ENCODE results near the gene PFDN4.

PFDN4 gene, protein sequence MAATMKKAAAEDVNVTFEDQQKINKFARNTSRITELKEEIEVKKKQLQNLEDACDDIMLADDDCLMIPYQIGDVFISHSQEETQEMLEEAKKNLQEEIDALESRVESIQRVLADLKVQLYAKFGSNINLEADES

DNA sequence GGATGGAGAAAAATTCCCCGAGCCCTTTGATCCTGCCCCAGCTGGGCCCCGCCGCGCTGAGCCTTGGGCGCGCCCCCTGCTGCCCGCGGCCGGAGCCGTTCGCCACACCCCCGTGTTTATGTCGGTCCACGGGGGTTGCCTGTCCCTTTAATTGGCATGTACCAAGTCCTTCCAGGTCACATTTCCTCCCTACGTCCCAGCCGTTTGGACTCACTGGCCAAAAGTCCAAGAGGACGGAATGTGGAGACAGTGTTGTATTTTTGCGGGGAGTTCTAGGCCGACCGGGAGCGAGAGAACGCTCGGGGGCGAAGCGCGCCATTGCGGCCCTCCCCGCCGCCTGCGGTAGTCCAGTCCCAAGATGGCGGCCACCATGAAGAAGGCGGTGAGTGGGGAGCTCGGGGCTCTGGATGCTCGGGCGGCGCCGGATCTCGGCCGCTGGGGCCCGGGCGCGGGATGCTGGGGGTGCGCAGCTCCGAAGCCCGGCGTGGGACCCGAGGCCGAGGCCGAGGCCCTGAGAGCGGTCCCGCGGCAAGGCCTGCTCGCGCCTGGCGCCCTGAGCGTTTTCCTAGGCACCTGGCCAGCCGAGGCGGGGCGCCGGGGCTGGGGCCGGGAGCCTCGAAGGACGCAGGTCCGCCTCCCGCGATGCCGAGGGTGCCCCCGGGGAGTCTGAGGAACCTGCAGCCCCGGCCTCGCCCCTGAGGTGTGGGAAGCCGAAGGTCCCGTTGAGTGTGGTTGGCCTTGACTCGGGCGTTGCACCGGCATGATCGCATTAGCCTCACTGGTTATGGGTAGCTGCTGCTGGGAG lies at the start of gene PFDN4:
PFDN4 (plus strand) TSS at position 345 of the 805 bp plus-strand sequence; CDS start at position 359, 14 bp downstream.
- DNase-seq (ENCODE audit: low read depth, low spot score), result peak; percentile 59

DNA sequence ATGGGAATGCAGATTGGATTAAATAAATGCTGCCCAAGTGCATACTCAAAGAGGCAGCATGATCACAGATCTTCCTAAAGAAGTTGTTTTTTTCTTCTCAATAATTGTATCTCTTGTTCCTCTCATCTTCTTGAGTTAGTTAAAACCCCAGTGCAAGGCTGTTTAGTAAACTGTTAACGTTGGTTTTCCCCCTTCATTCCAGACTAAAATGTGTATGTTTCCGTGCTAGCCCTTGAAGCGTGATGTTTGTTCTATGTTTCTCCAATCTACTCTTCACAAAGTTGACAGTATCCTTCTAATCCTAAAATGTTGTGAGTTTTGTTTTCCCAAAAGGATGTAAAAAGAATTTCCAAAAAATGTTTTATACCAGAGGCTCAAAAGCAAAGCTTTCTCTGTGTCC lies 49.7 kb upstream of the PFDN4 start:
- no peak for DNase-seq (ENCODE audit: low read depth, low spot score)

DNA sequence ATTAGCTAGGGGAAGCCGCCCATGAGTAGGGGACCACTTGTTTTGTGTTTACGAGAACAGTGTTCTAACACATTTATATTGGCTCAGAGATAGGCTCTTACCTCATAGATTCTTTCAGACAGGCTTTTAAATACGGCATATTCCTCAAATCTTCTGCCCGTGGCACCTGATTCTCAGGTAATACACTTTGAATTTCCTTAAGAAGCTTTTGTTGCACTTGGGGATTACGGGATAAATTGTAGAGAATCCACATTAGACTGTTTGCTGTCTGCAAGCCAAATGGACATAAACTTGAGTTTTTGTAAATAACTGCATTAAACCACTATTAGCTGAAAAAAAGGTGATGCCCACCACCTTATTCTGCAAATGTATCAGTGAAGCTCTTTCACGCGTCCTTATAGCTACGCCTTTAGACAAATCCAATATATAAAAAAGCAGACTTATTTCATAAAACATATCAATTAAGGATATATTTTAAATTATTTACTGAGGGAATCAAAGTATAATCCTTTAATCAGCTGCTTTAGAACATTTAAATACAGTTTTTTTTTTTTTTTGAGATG lies 49.0 kb upstream of the PFDN4 start:
- DNase-seq (ENCODE audit: low read depth, low spot score), result no peak

DNA sequence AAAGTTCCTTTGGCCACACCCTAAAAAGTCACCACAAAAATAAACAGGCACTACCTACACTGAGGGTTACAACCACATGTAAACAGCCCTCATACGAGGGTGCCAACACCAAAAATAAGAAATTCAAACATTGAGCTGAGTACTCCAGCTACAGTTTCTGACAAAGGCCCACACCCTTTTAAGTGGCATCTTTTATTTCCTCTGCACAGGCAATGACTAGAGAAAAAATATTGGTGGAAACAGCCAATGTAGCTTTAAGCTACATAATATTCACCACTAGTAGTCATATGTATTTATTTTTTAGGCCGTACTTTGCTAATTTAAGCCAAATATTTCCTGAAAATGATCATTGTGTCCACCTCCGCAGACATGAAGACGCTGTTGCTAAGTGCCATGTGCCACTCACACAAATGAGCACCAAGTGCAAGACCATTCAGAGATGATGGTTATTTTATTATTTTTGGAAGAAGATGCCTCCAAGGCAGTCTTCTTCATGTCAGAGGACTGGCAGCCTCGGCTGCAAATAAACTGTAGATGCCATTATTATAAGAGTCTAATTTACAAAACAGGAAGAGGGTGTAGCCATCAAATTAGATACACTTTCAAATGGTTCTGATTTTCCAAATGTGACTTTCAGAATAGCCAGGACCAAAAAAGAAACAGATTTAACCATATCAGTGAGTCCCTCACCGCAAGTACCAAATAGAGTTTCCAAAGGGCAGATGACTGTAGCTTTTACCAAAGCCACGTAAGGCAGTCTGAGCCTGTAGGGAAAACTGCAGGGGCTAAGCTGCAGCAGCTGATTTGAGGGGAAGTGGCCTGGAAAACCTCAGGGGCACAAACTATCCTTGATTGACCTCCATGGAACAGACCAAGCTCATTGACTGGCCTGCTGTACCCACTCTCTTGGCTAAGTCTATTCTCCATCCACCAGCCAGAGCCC lies 47.6 kb upstream of the PFDN4 start:
- no peak for DNase-seq (ENCODE audit: low read depth, low spot score)

DNA sequence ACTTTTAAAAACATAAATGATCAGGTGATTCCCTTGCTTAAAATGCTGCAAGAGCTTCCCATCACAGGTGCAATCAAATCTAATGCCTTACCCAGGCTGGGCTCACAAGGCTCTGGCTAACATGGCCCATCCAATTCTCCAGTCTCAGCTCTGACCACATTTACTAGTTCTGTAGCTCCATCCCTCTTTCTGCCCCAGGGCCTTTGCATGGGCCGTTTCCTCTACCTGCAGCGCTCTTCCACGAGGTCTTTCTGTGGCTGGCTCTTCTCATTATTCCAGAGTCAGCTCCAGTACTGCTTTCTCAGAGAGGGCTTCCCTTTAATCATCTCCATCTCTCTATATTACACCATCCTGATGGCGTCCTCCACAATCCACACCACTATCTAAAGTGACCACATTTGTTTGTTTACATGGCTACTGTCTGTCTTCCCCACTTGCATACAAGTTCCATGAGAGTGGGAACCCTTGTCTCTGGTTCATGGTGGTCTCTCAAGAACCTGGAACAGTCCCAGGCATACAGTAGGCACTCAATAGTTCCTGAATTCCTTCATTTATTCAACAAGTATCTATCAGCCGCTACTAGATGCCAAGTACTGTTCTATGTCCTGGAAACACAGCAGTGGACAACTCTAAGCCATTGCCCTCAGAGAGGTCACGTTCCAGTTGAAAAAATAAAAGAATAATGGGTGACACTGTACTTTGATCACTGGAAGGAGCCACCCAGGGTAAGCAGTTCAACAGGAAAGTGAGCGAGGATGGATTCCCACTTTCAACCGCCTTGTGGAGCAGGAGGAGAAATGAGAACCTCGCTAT lies 46.7 kb upstream of the PFDN4 start:
- no peak for DNase-seq (ENCODE audit: low read depth, low spot score)

DNA sequence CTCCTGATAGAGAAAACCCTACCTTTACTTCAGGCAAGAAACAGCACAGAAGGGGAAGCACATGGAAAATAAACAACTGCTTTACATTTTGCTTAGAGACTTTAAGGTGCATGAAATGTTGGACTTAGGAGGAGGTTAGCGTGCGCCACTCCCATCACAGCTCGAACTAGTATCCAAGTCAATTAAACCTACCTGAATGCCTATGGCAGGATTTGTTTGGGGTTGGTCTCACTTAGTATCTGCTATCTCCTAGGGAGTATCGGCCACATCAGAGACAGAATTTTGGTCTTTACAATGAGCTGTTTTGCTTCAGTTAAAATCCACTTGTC lies 46.1 kb upstream of the PFDN4 start:
- DNase-seq (ENCODE audit: low read depth, low spot score), result no peak

DNA sequence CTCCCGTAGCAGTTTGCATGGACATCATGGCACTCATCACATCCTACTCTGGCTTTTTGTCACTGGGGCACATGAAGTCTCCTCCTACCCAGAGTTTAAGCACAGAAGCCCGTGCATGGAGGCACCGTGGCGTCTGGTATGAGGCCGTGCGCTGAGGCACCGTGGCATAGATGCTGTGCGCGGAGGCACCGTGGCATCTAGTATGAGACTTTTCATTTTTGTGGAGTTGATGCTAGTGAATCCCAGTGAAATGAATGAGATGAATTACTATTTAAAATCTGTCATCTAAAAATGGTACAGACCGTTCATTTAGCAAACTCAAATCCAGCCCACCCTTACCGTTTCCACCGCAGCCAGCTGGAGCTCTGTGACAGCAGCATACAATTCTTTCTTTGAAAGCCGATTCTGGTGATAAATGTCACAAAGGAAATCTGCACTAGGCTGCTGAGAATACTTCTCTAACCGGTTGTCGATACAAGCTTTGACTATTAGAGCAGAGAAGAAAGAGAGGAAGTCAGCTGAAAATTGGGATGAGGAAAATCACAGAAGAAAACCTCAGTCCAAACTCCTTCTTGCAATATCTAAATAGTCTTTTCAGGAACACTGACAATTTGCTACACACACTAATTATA lies 45.4 kb upstream of the PFDN4 start:
- no peak for DNase-seq (ENCODE audit: low read depth, low spot score)

DNA sequence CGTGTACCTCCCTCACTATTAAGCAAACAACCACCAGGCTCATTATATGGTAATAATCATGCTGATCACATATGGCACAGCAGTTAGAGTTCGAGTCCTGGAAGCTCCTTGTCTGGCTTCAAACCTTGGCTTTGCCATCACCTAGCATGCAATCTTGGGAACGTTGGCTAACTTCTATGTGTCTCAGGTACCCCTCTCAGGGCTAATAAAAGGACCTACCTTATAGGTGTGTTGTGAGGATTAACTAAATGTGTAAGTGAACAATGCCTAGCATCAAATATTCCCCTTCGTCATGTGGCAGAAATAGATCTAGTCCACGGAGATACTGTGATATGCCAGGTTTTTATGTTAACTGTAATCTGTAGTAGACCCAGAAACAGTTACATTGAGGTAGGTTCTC lies 44.5 kb upstream of the PFDN4 start:
- no peak for DNase-seq (ENCODE audit: low read depth, low spot score)

DNA sequence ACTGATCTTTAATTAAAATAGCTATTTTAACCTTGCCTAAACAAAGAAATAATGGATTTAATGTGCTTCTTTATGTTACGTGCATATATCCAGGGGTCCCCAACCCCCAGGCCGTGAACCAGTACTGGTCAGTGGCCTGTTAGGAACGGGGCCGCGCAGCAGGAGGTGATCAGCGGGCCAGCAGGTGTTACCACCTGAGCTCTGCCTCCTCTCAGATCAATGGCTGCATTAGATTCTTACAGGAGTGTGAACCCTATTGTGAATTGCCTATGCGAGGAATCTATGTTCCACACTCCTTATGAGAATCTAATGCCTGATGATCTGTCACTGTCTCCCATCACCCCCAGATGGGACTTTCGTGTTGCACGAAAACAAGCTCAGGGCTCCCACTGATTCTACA lies 42.9 kb upstream of the PFDN4 start:
- DNase-seq (ENCODE audit: low read depth, low spot score), result no peak

DNA sequence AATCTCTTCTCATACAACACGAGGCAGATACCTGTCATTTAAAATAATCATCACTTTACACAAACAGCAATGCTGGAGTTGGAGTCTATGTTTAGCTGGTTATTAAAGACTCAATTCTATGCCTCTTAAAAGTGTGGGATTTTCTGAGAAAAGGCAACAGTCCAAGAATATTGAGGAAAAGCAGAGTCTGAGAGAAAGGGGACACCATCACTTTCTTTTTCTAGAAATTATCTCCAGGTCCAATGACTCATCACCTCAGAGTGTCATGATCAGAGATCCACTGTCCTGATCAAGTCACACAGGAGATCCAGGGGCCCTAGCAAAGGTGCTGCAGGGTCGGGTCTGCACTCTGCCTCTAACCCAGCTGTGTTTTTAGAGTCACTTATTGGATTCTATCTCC lies 42.1 kb upstream of the PFDN4 start:
- DNase-seq (ENCODE audit: low read depth, low spot score), result no peak

DNA sequence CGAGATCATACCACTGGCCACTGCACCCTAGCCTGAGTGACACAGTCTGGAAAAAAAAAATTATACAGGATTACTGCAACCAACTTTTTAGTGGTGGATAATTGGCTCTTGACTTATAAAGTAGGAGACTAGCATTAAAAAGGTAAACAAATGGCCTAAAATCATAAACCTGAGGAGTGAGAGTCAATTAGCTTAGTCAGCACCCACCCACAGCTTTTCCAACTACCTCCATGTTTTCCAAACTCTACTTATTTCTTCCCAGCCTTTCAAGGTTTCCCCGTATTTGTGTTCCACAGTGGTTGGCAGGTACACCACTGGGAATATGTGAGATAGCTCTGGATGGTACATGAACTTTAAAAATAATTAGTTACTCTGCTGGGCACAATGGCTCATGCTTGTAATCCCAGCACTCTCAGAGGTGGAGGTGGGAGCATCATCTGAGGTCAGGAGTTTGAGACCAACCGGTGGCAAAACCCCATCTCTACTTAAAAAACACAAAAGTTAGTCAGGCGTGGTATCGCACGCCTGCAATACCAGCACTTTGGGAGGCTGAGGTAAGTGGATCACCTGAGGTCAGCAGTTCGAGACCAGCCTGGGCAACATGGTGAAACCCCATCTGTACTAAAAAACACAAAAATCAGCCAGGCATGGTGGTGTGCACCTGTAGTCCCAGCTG lies 40.8 kb upstream of the PFDN4 start:
- DNase-seq (ENCODE audit: low read depth, low spot score), result no peak

DNA sequence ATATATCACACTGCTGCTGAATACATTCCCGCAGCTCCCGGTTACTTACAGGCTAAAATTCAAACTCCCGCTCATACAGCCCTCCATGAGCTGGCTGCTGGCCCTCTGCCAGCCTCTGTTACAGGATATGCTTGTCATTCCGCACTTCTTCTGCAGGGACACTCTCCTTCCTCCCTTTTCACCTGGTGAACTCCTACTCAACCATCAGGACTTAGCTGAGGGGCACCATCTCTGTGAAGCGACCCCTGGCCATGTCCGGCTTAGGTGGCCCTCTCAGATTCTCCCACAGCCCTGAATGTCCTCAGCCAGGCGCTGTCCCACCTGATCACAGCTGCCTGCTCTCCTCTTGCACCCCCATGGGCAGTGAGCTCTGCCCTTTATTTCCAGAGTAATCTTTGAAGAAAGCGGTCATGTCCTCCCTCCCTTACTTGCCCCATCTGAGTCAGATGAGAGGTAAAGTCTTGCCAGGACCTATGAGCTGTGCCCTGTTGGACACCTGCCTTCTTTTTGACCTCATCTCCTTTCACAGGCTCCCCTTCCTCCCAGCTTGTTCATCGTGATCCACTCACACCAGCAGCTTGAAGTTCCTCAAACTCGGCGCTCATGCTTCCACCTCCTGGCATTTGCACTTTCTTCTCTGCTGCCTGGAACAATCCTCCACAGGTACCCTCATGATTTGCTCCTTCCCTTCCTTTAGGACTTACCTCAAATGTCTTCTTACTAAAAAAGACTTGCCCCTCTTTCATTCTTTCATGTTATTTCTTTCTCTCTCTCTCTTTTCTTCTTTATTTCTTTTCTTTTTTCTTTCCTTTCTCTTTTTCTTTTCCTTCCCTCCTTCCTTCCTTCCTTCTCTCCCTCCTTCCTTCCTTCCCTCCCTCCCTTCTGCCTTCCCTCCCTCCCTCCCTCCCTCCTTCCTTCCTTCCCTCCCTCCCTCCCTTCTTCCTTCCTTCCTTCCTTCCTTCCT lies 39.7 kb upstream of the PFDN4 start:
- no peak for DNase-seq (ENCODE audit: low read depth, low spot score)

DNA sequence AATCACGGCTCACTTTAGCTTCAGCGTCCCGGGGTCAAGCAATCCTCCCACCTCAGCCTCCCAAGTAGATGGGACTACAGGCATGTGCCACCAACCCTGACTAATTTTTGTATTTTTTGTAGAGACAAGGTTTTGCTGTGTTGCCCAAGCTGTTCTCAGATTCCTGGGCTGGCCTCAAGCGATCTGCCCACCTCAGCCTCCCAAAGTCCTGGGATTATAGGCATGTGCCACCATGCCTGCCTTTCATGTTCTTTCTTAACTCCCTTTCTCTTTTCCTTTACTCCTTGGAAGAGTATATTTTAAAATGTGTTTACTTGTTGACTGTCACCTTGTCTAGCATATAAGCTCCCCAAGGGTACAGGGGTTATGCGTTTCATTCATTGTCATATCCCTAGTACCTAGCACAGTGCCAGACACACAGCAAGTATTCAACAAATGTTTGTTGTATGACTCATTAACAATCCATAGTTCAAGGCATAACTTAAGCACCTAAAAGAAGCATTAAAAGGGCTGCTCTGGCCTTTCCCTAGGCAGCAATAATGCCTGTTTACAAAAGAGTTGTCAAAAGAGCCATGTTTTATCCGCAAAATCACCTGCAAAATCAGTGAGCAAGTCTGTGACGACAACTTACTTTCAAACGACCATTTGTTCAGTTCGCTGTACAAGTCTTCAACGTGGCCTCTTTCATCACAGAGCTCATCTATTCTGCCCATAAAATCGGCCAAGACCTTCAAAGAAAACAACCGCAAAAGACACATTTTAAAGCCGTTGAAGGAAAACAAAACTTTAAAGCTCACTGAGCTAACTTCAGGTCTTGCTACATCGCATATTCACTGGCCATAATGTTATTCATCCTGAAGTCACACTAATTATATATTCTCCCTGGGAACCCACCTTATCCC lies 38.7 kb upstream of the PFDN4 start:
- DNase-seq (ENCODE audit: low read depth, low spot score), result no peak

DNA sequence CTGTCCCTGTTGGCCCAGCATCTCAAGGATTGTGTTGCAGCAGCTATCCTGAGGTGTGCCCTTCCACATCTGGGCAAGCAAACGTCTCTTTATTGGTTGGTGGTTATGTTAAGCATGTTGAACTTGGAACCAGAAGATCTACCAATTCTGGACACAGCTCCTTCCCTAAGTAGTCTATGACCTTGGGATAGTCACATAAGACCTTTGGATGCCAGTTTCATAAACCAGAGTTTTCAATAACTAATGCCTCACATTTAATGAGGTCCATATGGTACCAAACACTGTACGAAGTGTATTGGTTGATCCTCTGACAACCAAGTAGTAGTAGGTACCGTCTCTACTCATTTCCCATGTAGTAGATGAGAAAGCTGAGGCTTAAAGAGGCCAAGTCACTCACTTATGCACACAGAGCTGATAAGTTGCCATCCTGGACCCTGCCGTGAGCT lies 37.8 kb upstream of the PFDN4 start:
- no peak for DNase-seq (ENCODE audit: low read depth, low spot score)

DNA sequence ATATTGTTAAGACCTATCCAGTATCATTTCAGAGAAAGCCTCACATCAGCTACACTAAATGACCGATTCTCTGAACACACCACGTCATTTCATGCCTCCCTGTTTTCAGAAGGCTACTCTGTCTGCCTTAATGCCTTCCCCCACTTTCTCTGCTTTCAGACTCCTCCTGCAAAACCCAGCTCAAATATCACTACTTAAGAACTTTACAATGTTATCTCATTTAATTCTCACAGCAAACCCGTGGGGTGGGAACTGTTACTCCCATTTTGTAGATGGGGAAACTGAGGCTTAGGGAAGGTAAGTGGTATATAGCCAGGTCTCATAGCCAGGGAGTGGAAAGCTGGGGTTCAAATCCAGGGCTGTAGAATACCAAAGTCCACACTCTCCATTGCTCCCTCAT lies 36.9 kb upstream of the PFDN4 start:
- DNase-seq (ENCODE audit: low read depth, low spot score), result no peak

DNA sequence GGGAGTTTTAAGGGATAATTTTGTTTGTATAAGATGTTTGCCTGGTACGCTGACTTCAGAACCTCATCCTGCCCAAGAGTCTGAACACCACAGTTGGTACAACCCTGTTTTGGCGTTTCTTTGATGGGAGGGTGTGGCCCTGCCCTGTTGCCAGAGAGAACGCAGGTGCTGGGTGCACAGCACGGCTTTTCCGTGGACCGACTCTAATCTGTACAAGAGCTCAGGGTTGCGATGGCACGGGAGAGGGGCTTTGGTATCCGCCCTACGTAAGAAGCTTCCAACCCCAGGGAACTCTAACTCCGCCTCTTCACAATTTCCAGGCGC lies 35.4 kb upstream of the PFDN4 start:
- DNase-seq (ENCODE audit: low read depth, low spot score), result no peak

DNA sequence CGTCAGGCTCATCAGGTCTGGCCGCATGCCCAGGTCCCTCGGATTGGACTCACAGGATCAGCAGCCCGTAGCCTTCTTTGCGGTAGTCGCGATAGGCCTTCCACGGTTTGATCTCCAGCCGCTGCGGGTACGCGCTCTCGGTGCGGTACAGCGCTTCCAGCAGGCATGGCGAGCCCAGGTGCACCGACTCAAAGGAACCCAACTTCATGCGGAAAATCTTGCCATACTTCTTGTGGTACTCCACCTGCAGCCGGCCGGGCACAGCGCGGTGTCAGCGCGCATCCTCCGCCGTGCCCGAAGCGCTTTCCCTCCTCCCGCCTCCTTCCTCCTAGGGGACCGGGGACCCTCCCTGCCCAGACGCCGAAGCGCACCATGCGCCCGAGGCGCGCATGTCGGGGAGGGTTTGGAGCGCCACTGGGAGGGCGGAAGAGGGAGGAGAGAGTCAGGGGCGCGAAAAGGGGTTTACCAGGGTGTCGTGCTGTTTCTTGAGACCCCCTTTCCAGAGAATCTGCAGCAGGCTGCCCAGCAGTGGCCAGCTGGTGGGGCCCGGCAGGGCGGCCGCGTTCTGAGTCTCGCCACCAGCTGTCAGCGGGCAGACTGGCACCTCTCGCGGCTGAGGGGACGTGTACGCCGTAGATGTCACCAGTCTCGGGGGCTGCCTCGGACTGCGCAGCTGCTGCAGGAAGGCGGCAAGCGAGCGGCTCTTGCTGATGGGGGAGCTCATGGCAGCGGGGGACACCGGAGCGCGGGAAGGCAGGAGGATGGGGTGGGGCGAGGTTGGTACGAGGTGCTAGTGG lies 34.8 kb upstream of the PFDN4 start:
- no peak for DNase-seq (ENCODE audit: low read depth, low spot score)

Data from activated naive CD8-positive, alpha-beta T cell treated with anti-CD3 and anti-CD28 coated beads, Interleukin-2, amount 50 U/mL, for 16 hours (primary cell).